HG03175 (cell line): ENCODE data around the gene SFRP4.
A peak's percentile ranks its signal among the peaks of the same experiment; 100 is the strongest.

Experiments used
- ATAC-seq: cut with Tn5 transposase; IDR thresholded peaks from one replicate; pipeline ENCODE4 v1.9.1; 2021; ENCODE audit warnings: mild to moderate bottlenecking, moderate library complexity; ENCODE audit not compliant: unreplicated experiment

Gene SFRP4

DNA sequence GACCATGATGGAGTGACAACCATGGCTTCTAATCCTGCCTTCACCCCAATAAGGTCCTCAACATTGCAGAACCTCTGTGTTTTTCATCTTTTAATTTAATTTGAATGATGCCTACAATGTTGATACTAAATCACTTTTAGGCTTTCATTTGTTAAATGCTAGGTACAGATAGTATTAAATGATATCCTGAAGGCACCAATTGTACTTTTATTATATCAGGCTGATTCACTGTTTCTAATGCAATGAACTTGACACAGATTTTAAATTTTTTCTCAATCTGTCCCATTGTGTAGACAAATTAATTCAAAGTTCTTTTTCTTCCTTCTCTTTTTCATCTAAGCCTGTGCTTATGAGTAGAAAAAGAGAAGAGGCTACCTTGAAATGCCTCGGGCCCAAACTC lies 9.0 kb upstream of the SFRP4 start:
- ATAC-seq = no peak

DNA sequence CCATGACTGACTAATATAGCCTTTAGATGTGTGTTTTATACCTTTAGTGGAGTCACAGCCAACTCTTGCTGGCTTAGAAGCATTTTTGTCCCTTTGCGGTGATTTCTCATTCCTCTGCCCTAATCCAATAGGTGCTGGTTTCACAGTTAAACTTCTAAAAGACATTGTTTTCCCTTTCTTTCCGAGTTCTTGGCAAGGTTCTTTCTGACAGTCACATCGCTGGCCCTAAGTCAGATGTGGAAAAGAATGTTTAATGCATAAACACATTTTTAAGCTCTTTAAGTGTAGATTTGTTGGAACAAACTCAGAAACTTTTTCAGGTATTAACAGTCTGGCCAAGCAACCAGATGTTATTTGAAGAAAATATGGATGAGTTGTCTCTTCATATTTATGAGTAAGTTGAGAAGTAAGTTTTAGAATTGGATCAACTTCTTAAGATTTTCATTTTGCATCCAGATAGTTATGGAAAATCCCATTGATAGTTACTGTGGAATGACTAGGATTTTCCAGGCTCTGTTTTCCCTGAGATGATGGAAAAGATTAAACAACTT lies 7.9 kb upstream of the SFRP4 start:
- no peak for ATAC-seq

DNA sequence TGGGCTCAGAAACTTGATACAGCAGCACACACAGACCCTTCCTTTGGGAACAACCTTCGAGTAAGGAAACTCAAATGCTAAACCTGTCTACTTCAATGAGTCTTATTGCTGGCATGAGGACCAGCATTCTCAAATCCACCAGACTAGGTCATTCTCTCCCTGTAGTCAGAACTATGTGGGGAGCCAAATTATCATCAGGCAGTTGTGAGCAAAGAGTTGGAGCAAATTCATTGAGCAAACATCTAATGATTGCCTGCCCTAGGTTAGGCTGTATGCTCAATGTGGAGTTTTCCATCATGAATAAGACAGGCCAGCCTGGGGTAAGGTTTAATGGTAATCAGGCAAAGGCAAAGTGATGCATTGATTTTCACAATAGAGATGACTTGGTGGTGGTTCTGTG lies 7.4 kb upstream of the SFRP4 start:
- no peak for ATAC-seq

DNA sequence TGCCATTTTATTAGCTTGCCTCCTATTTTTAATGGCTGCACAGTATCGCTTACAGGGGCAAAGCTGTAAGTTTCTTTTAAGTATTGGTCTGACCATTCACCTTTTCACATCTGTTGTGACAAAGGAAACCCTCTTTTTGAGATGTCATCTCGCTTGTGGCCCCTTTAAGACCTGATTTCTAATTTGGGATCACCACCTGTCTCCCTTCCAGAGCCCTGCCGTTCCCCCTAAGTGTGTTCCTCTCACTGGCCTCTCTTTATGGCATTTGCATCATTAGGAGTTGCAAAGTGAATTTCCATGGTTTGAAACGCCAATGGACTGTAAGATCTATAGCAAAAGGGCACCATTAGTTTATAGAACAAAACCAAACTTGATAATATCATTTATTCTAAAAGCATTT lies 5.3 kb upstream of the SFRP4 start:
- ATAC-seq = no peak

DNA sequence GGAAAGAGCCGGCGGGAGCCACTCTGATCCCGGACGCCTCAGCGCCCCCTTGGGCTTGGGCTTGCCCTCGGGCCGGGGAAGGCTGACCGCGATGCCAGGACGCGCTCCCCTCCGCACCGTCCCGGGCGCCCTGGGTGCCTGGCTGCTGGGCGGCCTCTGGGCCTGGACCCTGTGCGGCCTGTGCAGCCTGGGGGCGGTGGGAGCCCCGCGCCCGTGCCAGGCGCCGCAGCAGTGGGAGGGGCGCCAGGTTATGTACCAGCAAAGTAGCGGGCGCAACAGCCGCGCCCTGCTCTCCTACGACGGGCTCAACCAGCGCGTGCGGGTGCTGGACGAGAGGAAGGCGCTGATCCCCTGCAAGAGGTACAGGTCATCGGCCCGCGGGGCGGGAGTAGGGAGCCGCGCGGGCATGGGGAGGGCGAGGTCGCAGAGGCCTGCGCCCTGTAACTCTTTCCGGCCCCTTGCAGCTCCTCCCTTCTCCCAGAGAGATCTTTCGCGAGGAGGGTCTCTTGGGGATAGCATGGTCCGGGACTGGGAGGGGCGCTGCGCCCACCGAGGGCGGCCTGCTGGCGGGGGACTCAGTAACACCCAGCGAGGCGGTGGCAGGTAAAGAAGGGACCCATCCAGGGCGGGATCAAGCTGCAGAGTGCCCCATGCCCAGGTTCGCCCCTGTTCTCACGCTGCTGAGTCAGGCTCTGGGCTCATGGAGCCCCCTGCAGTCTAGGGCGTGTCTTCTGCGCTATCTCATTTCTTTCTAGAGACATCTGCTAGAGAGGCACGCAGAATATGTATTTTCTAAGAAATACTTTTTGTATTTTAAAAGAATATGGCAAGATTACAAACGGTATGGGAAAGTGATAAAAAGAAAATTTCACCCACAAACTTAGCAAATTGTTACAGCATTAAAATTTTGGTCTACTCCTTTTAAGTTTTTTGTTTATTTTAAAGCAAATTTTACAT lies 4.5 kb upstream of the SFRP4 start:
- ATAC-seq = peak; percentile 47

DNA sequence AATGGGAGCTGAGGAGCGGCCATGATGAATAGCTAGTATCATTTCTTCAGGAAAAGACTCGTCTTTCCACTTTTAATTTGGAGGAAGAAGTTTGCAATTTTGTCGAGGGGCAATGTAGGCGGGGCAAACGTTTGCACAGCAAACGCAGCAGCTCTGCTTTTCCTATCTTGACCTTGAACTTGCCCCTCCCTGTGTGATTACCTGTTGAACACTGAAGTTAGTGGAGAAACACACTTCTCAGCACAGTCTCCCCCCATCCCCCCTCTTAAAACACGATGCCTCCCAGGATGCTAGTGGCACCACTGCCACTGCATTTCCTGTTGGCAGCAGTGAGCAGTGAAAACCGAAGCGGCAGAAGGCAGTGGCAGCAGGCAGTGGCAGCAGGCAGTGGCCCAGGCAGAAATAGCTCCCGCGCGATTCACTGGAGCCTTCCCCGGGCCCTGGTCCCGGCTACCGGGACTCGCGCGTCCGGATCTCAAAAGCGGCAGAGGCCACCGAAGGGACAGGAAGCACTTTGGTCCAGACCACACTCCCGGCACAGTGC lies 3.8 kb upstream of the SFRP4 start, which contains the start of gene EPDR1:
EPDR1 (plus strand) TSS at position 336 of the 544 bp plus-strand sequence. CDS start 300 bp downstream, outside the sequence.
- peak; percentile 55 for ATAC-seq

DNA sequence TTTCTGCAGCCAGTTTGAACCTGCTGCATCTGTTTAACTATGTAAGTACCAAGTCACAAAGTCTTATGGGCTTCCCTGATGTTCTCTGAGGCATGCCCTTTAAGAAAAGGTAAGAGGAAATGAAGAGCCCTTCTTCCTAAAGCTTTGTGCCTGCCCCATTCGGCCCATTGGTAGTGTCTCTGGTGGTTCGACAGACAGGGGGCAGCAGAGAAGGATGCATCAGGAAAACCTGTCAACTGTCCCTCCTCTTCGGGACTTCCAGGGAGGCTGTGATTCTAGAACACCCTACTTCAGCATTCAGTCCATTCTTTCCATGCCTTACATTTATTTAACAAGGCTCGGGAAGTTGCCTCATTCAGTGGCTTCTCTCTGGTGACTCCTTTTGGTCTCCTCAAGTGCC lies 1.9 kb upstream of the SFRP4 start:
- ATAC-seq = no peak

DNA sequence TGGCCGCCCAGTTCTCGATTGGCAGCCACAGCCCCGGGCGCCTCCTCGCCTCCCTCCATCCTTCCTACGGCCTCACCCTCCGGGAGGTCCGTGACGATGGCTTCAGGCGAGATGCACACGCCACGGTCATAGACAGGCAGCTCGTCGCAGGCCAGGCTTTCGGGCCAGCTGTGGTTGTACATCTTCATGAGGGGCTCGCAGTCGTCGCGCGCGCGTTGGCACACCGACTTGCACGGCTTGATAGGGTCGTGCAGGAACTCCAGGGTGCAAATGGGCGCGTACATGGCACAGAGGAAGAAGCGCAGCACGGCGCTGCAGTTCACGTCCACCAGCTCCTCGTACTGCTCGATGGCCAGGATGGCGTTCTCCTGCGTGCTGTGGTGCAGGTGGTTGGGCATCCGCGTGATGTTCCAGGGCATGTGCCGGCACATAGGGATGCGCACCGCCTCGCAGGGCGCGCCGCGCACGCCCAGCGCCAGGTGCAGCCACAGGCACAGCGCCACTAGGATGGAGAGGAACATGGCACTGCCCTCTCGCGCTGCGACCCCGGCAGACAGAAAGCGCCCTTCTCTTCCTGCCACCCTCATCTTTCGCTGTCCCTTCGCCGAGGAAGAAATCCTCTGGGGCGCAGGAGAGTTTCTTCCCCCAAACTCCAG lies 472 bp downstream of the SFRP4 start:
- peak; percentile 19 for ATAC-seq

- peak; percentile 71 for ATAC-seq
Observed at GRCh38 chr7:37915438-37915837, 1.2 kb downstream of the SFRP4 start.

- ATAC-seq = no peak
Observed at GRCh38 chr7:37912756-37913155, 3.9 kb downstream of the SFRP4 start.

DNA sequence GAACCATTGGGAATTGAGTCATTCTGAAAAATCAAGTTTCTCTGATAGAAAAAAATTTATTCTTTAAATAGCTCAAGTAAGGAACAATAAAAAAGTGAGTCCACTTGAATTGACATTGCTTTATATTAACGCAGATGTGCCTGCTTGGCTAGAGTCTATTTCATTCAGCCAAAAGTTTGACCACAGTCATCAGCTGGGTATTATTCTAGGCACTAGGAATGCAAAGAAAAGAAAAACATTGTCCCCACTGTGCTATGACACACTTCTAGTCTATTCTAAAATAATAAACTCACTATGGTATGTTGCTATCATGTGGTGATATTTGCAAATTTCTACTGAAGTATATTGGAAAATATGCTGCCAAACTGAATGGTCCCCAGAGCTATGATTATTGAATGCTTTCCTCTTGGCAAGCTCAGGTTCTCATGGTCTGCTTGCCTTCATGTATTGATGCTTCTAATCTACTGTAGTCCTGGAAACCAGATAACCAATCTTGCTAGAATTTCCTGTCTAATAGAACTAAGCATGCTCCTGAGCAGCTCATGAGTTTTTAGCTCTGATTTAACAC lies 8.3 kb downstream of the SFRP4 start:
- no peak for ATAC-seq

DNA sequence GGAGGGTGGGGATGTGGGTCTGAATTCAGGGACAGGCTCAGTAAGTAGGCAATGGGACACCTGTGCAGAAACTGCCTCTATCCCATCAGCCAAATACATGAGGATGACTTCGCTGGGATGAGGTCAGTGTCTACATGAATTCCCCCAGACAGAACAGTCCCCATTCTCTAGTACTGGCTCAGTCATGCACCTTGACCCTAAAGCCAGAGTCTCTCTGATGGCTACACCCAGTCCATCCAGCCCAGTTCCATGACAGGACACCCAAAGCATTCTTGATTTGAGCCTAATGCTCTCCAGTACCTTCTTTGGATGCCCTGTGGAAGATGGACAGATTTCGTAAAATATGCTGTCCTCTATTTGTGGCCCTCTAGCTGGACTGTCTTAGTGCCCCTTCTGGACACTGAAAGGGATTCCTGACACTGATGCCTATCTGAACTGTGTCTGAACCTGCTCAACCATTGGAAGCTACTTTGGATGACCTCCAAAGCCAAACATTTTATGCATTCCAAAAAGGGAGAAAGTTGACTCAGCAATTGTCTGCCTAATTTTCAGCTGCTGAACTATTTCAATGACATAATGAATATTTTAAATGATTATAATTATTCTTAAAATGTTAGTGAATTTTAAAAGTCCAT lies 14.6 kb downstream of the SFRP4 start:
- ATAC-seq = no peak

GRCh38 chr7:37901236-37901827 lies 15.3 kb downstream of the SFRP4 start:
- no peak for ATAC-seq

GRCh38 chr7:37899712-37900247 lies 16.8 kb downstream of the SFRP4 start:
- ATAC-seq = no peak

GRCh38 chr7:37894671-37895070 lies 21.9 kb downstream of the SFRP4 start:
- no peak for ATAC-seq

DNA sequence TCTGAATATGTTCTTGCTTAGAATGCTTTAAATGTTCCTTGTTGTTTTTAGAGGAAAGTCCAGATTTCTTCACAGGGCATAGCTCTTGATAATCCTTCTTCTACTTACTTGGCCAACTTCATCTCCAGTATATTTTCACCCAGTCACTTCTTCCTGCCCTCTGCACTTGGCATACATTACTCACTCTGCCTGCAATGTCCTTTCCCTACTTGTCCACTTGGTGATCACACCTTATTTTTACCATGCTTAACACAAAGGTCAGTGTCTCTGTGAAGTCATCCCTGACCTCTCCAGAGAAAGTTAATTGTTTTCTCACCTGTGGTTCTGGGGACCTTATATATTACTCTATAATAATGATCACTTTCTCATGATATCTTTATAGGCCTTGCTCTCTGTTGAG lies 23.3 kb downstream of the SFRP4 start:
- no peak for ATAC-seq

DNA sequence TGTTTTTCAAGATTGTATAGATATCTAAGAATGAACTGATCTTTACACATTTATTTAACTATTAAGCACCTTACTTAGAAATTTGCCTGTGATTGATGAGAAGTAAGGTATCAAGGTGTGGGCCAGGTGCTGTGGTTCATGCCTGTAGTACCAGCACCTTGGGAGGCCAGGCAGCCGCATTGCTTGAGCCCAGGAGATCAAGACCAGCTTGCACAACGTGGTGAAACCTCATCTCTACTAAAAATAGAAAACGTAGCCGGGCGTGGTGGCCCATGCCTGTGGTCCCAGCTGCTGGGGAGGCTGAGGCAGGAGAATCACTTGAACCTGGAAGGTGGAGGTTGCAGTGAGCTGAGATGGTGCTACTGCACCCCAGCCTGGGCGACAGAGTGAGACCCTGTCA lies 34.5 kb downstream of the SFRP4 start:
- ATAC-seq = no peak
